HepG2 (cell line): ENCODE measurements around the gene CIB1. TPM values are rescaled to one million over a fixed set of nuclear protein-coding genes. Genes with fewer than 3 reads are reported as not detected.

ENCODE experiments used
- polyA plus RNA-seq, 8 experiments: library from polyadenylated mRNA; depleted of rRNA in 3 of 8; stranded (reverse) in 7 of 8; unstranded in 1 of 8; fragments of >200 nt; fragmentation: Illumina TruSeq in 4 of 8; extraction: Trizol in 4 of 8; gene quantifications; 2 replicates each; pipeline versions ENCODE4 v1.2.1 to v1.2.3, GENCODE V29; 2011 to 2016; ENCODE audit warnings: low read depth in 4 of 8, missing spikeins in 1 of 8, mixed read lengths in 1 of 8; ENCODE audit not compliant: insufficient read depth in 1 of 8
- small RNA-seq, 3 experiments: library from RNA; depleted of rRNA; stranded (forward); fragments of <200 nt; gene quantifications; one replicate each; pipeline ENCODE3, GENCODE V24; 2012; ENCODE audit warnings: low read depth in 2 of 3, low replicate concordance in 1 of 3; ENCODE audit not compliant: insufficient read length in 3 of 3, insufficient read depth in 2 of 3
- total RNA-seq, 5 experiments: library from RNA; depleted of rRNA; stranded (reverse); fragments of >200 nt; fragmentation: Illumina TruSeq; extraction: Trizol; gene quantifications; 2 replicates each; pipeline ENCODE4 v1.2.3, GENCODE V29; 2016; ENCODE audit warnings: low read depth in 1 of 5

Gene CIB1
- total and polyA plus RNA-seq, 2 of the 13 experiments (the other 11 are each of a cell fraction or from before 2014, with no cell fraction given): 38.7 to 72.7 TPM

Small RNA genes lying within 50 kb of the gene (small RNA-seq; reads per million reads assigned to genes)
- gene AC091167.3: 0 reads per million in 3 experiments

Other genes with a start within 250 kb of the CIB1 start
- 15.0 and 20.6 TPM in 2 replicates for gene ZNF710, start 232.6 kb downstream of the CIB1 start, total RNA-seq (2016; rRNA removed; fragmentation: Illumina TruSeq; extraction: Trizol)
- gene ZNF710, start 232.6 kb downstream of the CIB1 start, polyA plus RNA-seq (2011; rRNA removed): 4.7 and 5.8 TPM in 2 replicates
- gene IDH2, start 131.5 kb downstream of the CIB1 start, total RNA-seq (2016; rRNA removed; fragmentation: Illumina TruSeq; extraction: Trizol): 120 and 121 TPM in 2 replicates
- 132 and 145 TPM in 2 replicates for gene IDH2, start 131.5 kb downstream of the CIB1 start, polyA plus RNA-seq (2011; rRNA removed)
- 1.3 and 2.1 TPM in 2 replicates for gene SEMA4B, start 32.6 kb downstream of the CIB1 start, total RNA-seq (2016; rRNA removed; fragmentation: Illumina TruSeq; extraction: Trizol)
- 17.0 and 31.8 TPM in 2 replicates for gene SEMA4B, start 32.6 kb downstream of the CIB1 start, polyA plus RNA-seq (2011; rRNA removed)
- 4.3 and 5.0 TPM in 2 replicates for gene GDPGP1, start 268 bp upstream of the CIB1 start, total RNA-seq (2016; rRNA removed; fragmentation: Illumina TruSeq; extraction: Trizol)
- gene GDPGP1, start 268 bp upstream of the CIB1 start, polyA plus RNA-seq (2011; rRNA removed): 1.5 and 2.2 TPM in 2 replicates
- gene TTLL13, start 15.6 kb upstream of the CIB1 start, total RNA-seq (2016; rRNA removed; fragmentation: Illumina TruSeq; extraction: Trizol): 0.29 TPM in 1 of 2 replicates, not detected in the other
- gene TTLL13, start 15.6 kb upstream of the CIB1 start, polyA plus RNA-seq (2011; rRNA removed): 0.07 and 0.08 TPM in 2 replicates
- gene NGRN, start 31.7 kb upstream of the CIB1 start, total RNA-seq (2016; rRNA removed; fragmentation: Illumina TruSeq; extraction: Trizol): 63.7 and 77.7 TPM in 2 replicates
- gene NGRN, start 31.7 kb upstream of the CIB1 start, polyA plus RNA-seq (2011; rRNA removed): 39.8 and 44.2 TPM in 2 replicates
- gene ZNF774, start 118.3 kb upstream of the CIB1 start, total RNA-seq (2016; rRNA removed; fragmentation: Illumina TruSeq; extraction: Trizol): 0.98 and 1.4 TPM in 2 replicates
- gene ZNF774, start 118.3 kb upstream of the CIB1 start, polyA plus RNA-seq (2011; rRNA removed): 0.59 and 0.61 TPM in 2 replicates
- gene IQGAP1, start 154.3 kb upstream of the CIB1 start, total RNA-seq (2016; rRNA removed; fragmentation: Illumina TruSeq; extraction: Trizol): 25.9 and 37.9 TPM in 2 replicates
- 22.5 and 29.5 TPM in 2 replicates for gene IQGAP1, start 154.3 kb upstream of the CIB1 start, polyA plus RNA-seq (2011; rRNA removed)